NCI-H524 (cell line): ENCODE data around the gene CACNA1B.
A peak's percentile ranks its signal among the peaks of the same experiment; 100 is the strongest.
"Not testable (repeated sequence)": the region's sequence is repeated elsewhere in the genome, so short reads cannot be mapped to it uniquely, and the experiment has no call there.

Source experiments
- DNase-seq, 2 experiments: peaks; one replicate each; lab custom pipeline; 2025; lab: John Stamatoyannopoulos, UW

Gene CACNA1B

GRCh38 chr9:138099803-138100598 lies 222.4 kb downstream of the CACNA1B start:
- peak; percentile 48 to 92 for DNase-seq

DNA sequence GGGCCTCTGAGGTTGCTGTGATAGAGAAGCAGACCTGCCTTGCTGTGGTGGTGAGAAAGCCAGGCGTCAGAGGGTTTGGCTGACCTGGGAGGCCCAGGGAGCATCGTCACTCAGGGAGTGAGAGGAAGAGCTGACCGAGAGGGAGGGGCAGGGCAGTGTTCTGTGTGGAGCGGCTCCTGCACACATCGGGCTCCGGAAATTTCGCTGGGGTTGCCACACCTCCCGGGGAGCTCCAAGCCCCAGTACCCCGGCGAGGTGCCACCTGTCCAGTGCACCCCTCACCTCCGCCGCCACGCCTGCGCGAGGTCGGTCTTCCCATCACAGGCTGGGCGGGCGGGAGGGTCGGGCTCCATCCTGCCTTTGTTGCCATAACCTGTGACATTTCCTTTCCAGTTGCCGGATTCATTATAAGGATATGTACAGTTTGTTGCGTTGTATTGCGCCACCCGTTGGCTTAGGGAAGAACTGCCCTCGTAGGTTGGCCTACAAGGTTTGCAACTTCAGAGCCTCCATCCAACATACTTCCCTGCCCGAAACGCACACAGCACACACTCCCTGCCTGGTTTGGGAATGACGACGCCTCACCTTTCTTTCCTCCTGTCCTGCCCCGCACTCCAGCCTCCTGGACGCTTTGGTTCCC lies 223.2 kb downstream of the CACNA1B start:
- DNase-seq = no peak

DNA sequence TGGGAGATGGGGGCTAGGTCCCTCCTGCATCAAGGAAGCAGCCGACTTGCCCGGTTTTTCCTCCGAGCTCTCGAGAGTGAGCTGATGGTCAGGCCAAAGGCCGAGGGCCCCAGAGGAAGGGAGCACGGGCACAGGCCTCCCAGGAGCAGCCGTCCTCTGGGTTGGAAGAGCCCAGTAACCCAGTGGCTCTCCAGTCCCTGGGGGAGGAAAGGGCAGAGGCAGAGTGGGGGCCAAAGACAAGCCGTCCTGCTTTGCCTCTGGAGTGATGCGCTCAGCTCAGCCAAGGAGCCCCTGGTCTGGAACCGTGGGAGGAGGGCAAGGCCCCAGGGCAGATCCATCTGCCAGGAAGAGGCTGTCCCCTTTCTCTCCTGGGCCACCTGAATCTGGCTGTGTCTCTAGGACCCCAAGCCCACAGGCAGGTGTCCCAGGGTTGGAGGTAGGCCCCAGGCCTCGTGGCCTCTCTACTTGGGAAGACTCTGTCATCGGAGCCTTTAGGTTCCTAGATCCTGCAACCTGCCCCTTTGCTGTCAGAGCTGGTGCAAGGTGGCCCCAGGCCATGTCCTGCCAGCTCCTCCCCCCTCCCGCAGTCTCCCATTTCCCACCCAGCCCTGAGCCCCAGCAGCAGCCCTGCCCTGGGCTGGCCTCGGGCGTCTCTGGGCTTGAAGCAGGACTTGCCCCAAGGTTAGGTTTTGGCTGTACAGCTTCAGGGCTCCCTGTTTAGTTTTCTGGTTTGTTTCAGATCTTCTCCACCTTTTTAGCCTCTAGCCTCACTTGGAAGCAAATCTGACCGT lies 224.1 kb downstream of the CACNA1B start:
- DNase-seq = no peak

DNA sequence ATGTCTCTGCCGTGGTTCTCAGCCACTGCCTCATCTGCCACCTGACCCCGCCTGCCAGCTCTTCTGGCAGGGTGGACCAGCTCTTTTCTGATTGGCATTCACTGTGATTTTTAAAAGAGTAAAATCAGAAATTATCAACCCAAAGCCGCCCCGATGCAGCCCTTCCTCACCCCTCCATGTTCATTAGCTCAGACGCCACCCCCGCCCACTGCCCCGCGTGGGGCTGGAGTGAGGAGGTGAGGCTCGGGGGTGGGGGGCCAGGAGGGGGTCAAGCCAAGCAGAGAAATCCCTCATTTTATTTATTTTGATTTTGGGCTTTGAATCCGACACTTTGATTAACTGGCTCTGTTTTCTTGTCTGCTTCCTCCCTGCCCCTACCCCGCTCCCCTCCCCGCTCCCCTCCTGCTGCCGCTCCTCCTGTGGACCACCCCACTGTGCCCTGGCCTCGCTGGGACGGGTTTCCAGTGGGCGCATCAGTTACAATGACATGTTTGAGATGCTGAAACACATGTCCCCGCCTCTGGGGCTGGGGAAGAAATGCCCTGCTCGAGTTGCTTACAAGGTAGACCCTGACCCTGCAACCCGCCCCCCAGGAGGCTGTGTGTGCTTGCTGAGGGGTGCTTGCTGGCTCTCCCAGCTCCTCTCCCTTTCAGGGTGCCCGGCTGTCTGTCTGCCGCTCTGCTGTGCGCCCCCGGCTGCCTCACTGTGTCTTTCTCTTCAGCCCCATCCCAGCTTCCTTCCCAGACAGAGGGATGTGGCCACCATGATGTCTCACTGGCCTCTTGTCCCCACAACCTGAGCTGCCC lies 224.9 kb downstream of the CACNA1B start:
- no peak for DNase-seq

DNA sequence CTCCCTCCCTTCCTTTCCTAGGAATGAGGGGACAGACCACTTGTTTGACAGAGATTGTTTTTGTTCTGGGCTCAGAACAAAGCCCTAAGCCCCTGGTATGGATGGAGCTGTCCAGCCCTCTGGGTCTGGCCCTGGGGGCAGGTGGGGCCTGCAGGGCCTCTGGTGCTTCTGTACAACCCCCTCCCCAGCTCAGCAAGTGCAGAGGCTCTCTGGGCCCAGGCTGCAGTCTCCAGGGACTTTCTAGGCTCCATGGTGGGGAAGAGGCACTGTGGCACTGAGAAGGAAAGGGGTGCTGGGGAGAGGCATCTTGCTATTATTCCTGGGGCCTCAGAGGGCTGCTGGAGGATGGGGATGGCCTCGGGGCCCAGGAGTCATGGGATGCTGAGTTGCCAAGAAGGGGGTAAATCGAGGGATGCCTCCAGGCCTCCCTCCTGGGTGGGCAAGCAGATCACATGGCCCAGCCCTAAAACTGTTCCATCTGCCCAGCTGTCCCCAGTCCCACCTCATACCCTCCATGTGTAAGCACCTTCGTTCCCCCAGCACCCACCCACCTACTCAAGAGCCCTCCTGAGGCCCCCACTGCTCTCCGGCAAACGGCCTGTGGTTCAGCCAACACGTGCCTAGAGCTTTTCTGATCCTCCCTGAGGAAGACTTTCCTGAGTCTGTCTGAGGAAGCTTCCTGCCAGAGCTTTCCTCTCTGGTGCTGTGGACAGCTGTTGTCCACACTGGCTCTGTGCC lies 225.7 kb downstream of the CACNA1B start:
- no peak for DNase-seq

GRCh38 chr9:138103849-138104206 lies 226.2 kb downstream of the CACNA1B start:
- no peak for DNase-seq

DNA sequence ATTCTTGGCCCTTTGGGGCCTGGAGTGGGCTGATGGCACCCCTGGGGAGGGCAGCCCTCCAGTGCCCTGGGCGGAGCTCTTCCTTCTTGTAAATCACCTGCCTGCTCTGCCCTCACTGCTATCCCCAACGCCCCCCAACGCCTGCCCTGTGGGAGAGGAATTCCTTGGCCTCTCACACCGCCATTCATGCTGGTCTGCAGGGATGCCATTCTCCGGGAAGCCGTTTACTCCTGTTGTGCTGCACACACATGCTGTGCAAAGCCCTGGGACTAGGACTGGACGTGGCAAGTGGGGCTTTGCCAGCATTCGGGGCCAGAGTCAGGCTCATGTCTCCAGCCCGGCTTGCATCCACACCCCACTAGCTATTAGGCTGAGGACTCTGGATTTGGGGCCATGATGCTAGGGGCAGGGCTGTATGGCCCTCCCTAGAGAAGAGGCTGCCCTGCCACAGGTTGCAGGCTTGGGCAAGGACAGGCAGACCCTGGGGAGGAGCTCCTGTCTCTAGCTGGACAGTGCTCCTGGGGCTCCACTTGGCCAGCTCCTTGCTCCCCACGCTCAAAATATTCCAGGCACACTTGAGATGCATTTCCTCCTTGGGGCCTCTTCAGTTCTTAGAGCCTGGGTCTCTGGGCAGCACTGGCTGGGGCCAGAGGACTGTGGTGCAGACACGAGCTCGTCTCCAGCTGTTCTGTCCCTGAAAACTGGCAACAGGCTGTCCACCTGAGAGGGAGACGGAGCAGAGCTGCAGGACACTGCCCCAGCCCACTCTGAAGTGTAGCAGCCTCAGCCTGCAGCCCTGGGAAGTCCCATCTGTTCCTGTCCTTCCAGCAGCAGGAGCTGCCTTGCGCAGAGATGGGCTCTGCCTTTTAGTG lies 226.9 kb downstream of the CACNA1B start:
- no peak for DNase-seq

DNA sequence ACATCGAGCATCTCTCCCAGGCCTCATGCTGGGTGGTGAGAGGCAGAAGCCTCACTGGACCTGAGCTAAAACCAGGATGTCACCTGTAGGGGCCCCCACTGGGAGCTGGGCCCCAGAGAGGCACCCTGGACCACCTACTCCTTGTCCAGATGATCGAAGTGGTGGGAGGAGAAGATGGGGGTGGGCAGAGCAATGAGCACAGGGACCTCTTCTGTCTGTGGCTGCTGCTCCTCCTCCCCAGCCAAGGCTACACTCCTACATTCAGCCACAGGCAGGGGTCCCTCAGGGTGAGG lies 227.5 kb downstream of the CACNA1B start:
- DNase-seq = no peak

GRCh38 chr9:138105561-138106505 lies 228.3 kb downstream of the CACNA1B start:
- no peak for DNase-seq

DNA sequence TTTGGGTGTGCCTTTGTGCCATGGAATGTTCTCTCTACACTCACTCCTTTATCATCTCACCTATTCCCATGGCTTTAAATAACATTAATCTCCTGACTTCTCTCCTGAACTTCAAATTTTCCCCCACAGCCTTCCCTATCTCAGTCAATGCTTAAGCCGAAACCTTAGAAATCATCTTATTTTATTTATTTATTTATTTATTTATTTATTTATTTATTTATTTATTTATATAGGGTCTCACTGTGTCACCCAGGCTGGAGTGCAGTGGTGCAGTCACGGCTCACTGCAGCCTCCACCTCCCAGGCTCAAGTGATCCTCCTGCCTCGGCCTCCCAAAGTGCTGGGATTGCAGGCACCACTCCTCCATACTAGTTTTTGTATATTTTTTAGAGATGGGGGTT lies 229.5 kb downstream of the CACNA1B start:
- DNase-seq = not testable (repeated sequence)

GRCh38 chr9:138111607-138112006 lies 234.0 kb downstream of the CACNA1B start:
- DNase-seq = no peak

- DNase-seq = no peak
Observed at GRCh38 chr9:138112090-138112748, 234.6 kb downstream of the CACNA1B start.

DNA sequence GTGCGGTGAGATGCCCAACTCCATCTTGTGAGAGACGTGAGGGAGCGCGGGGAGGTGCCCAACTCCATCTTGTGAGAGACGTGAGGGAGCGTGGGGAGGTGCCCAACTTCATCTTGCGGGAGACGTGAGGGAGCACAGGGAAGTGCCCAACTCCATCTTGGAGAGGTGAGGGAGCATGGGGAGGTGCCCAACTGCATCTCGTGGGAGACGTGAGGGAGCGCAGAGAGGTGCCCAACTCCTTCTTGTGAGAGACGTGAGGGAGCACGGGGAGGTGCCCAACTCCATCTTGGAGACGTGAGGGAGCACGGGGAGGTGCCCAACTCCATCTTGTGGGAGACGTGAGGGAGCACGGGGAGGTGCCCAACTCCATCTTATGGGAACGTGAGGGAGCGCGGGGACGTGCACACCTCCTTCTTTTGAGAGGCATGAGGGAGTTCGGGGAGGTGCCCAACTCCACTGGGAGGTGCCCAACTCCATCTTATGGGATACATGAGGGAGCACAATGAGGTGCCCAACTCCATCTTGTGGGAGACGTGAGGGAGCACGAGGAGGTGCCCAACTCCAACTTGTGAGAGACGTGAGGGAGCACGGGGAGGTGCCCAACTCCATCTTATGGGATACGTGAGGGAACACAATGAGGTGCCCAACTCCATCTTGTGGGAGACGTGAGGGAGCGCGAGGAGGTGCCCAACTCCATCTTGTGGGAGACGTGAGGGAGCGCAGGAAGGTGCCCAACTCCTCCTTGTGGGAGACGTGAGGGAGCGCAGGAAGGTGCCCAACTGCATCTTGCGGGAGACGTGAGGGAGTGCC lies 235.4 kb downstream of the CACNA1B start:
- DNase-seq = no peak

DNA sequence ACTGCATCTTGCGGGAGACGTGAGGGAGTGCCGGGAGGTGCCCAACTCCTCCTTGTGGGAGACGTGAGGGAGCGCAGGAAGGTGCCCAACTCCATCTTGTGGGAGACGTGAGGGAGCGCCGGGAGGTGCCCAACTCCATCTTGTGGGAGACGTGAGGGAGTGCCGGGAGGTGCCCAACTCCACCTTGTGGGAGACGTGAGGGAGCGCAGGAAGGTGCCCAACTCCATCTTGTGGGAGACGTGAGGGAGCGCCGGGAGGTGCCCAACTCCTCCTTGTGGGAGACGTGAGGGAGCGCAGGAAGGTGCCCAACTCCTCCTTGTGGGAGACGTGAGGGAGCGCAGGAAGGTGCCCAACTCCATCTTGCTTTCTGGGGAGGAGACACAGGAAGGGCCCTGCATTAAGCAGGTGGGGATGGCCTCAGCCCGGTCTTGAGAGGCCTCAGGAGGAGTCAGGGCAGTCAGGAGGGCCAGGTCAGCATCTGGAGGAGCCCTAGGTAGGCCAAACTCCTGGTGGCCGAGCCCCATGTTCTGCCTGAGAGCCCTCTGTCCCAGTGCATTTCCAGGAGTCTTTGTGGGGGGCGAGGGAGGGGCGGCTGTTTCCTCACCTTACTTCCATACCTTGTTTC lies 236.2 kb downstream of the CACNA1B start:
- DNase-seq = peak; percentile 26 to 32

DNA sequence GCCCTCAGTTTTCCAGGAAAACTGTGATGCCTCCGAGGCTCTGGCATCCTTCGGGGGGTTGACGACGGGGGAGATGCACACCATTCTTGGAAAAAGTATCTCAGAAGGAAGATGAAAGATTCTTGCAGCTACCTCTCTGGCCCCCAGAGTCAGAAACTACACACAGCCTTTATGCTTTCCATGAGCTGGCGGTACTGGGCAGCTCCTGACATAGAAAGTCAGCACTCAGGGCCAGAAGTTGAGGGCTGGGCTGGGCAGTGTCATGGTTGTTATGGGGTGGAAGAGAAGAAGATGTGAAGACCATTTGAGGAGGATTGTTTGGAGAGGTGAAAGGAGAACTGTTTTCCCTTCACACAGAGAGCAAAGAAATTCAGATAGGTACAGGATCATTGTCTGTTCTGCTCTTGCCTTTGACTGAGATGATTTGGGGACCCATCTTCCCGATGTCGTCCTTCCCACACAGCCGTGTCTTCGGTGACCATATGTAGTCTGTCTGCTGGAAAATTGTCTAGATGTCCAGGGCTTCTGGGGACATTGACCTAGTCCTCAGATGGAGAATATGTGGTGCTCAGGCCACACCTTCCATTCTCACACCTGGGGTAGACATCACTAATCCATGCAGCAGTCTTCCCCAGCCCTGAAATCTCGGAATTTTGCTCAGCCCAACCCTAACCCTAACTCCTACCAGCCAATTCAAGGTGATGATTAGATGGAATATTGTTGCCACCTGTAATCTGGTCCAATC lies 237.1 kb downstream of the CACNA1B start:
- no peak for DNase-seq

DNA sequence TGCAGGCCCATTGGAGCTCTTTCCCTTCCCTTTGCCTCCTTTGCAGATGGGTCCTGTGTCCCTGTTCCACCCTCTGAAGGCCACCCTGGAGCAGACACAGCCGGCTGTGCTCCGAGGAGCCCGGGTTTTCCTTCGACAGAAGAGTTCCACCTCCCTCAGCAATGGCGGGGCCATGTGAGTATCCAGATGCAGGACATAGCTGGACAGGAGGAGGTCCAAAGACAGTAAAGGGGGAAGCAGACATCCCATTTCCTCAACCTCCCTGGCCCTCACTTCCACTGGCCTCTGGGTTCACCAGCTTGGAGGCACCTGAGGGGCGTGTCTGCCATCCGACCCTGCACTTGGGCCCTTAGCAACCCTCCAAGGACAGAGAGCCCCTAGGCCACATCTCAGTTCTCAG lies 237.9 kb downstream of the CACNA1B start:
- DNase-seq = no peak

DNA sequence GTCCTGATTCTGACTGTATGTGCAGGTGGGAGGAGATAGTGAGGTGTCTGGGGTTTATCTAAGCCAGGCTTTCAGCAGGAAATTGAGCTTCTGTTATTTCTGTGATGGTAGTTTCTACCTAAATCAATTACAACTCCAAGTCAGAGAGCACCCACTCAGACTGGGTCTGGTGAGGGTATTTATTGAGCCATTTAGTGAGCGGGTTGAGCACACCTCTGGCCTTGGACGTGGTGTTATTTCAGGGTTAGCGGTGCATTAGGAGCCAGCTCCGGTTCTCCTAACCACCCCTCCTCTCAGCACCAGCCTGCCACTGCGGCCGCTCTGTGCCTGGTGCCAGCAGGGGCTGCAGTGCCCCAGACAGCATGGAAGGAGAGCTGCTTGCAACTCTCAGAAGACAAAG lies 238.9 kb downstream of the CACNA1B start:
- DNase-seq = no peak
